IMR-90 (cell line): Measurements from ENCODE around the gene KHDRBS1. TPM values are rescaled to one million over a fixed set of nuclear protein-coding genes. Genes with fewer than 3 reads are reported as not detected.

Experiments used
- ATAC-seq: fragments of 200-7000 bp; cut with Tn5 transposase; 2 replicates; pipeline ENCODE4 v1.9.1; 2020; ENCODE audit warnings: low read depth, mild to moderate bottlenecking, moderate library complexity
- BruUV-seq: library from RNA; stranded (reverse); fragments of 400-500 nt; replicated peaks from 2 replicates; lab custom pipeline; 2021; lab: Mats Ljungman, UMichigan
- CTCF ChIA-PET: fragments of 300-600 bp; formaldehyde crosslinking; extraction: SDS; loops from one replicate; lab custom pipeline; 2021; ENCODE audit warnings: antibody characterized with exemption; lab: Yijun Ruan, JAX
- POLR2A ChIA-PET: fragments of 300-600 bp; sonication (Branson Sonifier 250); formaldehyde crosslinking; loops from one replicate; lab custom pipeline; 2022; ENCODE audit warnings: antibody characterized with exemption; ENCODE audit not compliant: unreplicated experiment; lab: Charles Lee
- DNase-seq: peaks from one replicate; pipeline ENCODE4 v3.0.0; 2013
- H2AFZ ChIP-seq: replicated peaks from 2 replicates; pipeline ENCODE3; 2013; ENCODE audit warnings: low read length, mild to moderate bottlenecking; ENCODE audit not compliant: poor library complexity
- H2AK5ac ChIP-seq: 2 replicates; pipeline ENCODE4 v1.6.1; 2013; ENCODE audit warnings: low read depth, low read length, inconsistent platforms
- H2AK9ac ChIP-seq: replicated peaks from 2 replicates; pipeline ENCODE3; 2013; ENCODE audit warnings: mild to moderate bottlenecking, low read depth, low read length, moderate library complexity; ENCODE audit not compliant: poor library complexity
- H2BK120ac ChIP-seq: 2 replicates; pipeline ENCODE4 v1.6.1; 2013; ENCODE audit warnings: low read depth, low read length, inconsistent platforms
- H2BK15ac ChIP-seq: 3 replicates; pipeline ENCODE4 v1.6.1; 2013; ENCODE audit warnings: low read depth, low read length, inconsistent platforms
- H2BK20ac ChIP-seq: 2 replicates; pipeline ENCODE4 v1.6.1; 2013; ENCODE audit warnings: low read depth, mild to moderate bottlenecking, inconsistent platforms, low read length, moderate library complexity
- H2BK5ac ChIP-seq: 2 replicates; pipeline ENCODE4 v1.6.1; 2013; ENCODE audit warnings: mild to moderate bottlenecking, low read depth, low read length, inconsistent platforms; ENCODE audit not compliant: poor library complexity, severe bottlenecking
- H3K14ac ChIP-seq: replicated peaks from 2 replicates; pipeline ENCODE4 v1.6.1; 2013; ENCODE audit warnings: low read depth, low read length, inconsistent platforms
- H3K18ac ChIP-seq: 2 replicates; pipeline ENCODE4 v1.6.1; 2013; ENCODE audit warnings: low read depth, low read length, control low read depth
- H3K23ac ChIP-seq: 2 replicates; pipeline ENCODE4 v1.6.1; 2013; ENCODE audit warnings: low read depth, low read length, inconsistent platforms
- H3K27ac ChIP-seq: 2 replicates; pipeline ENCODE4 v1.5.1; 2013; ENCODE audit warnings: mild to moderate bottlenecking, control low read depth, low read length; ENCODE audit not compliant: insufficient read depth
- H3K27me3 ChIP-seq: 2 replicates; pipeline ENCODE4 v1.6.1; 2013; ENCODE audit warnings: low read length; ENCODE audit not compliant: control insufficient read depth, insufficient read depth
- H3K36me3 ChIP-seq: 2 replicates; pipeline ENCODE4 v1.6.1; 2013; ENCODE audit warnings: low read length, mixed read lengths; ENCODE audit not compliant: control insufficient read depth, insufficient read depth
- H3K4ac ChIP-seq: 2 replicates; pipeline ENCODE4 v1.6.1; 2013; ENCODE audit warnings: low read depth, low read length, inconsistent platforms
- H3K4me1 ChIP-seq: 2 replicates; pipeline ENCODE4 v1.6.1; 2013; ENCODE audit warnings: low read length, mixed read lengths; ENCODE audit not compliant: control insufficient read depth, insufficient read depth
- H3K4me2 ChIP-seq: 2 replicates; pipeline ENCODE4 v1.6.1; 2013; ENCODE audit warnings: low read depth, mild to moderate bottlenecking, control low read depth, low read length, moderate library complexity
- H3K4me3 ChIP-seq: 2 replicates; pipeline ENCODE4 v1.5.1; 2013; ENCODE audit warnings: low read depth, mild to moderate bottlenecking, control low read depth, low read length, moderate library complexity; ENCODE audit not compliant: insufficient read depth
- H3K56ac ChIP-seq: 2 replicates; pipeline ENCODE4 v1.6.1; 2013; ENCODE audit warnings: low read length, inconsistent platforms; ENCODE audit not compliant: insufficient read depth; ENCODE audit errors: extremely low read depth
- H3K79me1 ChIP-seq, 2 experiments: 2 replicates each; pipeline ENCODE4 v1.6.1; 2013; ENCODE audit warnings: low read length in 2 of 2, inconsistent platforms in 1 of 2, low read depth in 1 of 2
- H3K9ac ChIP-seq: 2 replicates; pipeline ENCODE4 v1.6.1; 2013; ENCODE audit warnings: low read depth, low read length, control low read depth
- H3K9me1 ChIP-seq: 2 replicates; pipeline ENCODE4 v1.6.1; 2013; ENCODE audit warnings: low read length, inconsistent platforms; ENCODE audit not compliant: insufficient read depth
- H3K9me3 ChIP-seq: 2 replicates; pipeline ENCODE4 v1.6.1; 2013; ENCODE audit warnings: low read length; ENCODE audit not compliant: control insufficient read depth, insufficient read depth
- H4K20me1 ChIP-seq: 2 replicates; pipeline ENCODE4 v1.6.1; 2013; ENCODE audit warnings: low read length, inconsistent platforms; ENCODE audit not compliant: insufficient read depth
- H4K5ac ChIP-seq: 2 replicates; pipeline ENCODE4 v1.6.1; 2013; ENCODE audit warnings: mild to moderate bottlenecking, low read depth, low read length, control low read depth
- H4K8ac ChIP-seq, 2 experiments: 2 replicates each; pipeline ENCODE4 v1.6.1; 2013; ENCODE audit warnings: low read depth in 2 of 2, low read length in 2 of 2, control low read depth in 1 of 2, inconsistent platforms in 1 of 2
- H4K91ac ChIP-seq: 2 replicates; pipeline ENCODE4 v1.6.1; 2013; ENCODE audit warnings: low read depth, low read length, inconsistent platforms; ENCODE audit not compliant: insufficient read depth
- BHLHE40 ChIP-seq: fragments of 150-350 bp; IDR thresholded peaks from 2 replicates; pipeline ENCODE4 v1.6.1; 2016; ENCODE audit warnings: mild to moderate bottlenecking, low read depth, low read length
- CEBPB ChIP-seq: IDR thresholded peaks from 2 replicates; pipeline ENCODE4 v1.6.1; 2012; ENCODE audit warnings: low read depth, low read length, improper control_type of control experiment
- CHD1 ChIP-seq: IDR thresholded peaks from 2 replicates; pipeline ENCODE4 v1.6.1; 2012; ENCODE audit warnings: low read depth, low read length, improper control_type of control experiment
- FOS ChIP-seq: fragments of 150-350 bp; IDR thresholded peaks from 2 replicates; pipeline ENCODE4 v1.6.1; 2016; ENCODE audit warnings: low read depth, low read length
- MAFK ChIP-seq: IDR thresholded peaks from 2 replicates; pipeline ENCODE4 v1.6.1; 2012; ENCODE audit warnings: low read depth, low read length, improper control_type of control experiment
- MAZ ChIP-seq: IDR thresholded peaks from 2 replicates; pipeline ENCODE4 v1.6.1; 2012; ENCODE audit warnings: low read depth, mild to moderate bottlenecking, low read length, improper control_type of control experiment, moderate library complexity, borderline replicate concordance
- MXI1 ChIP-seq: IDR thresholded peaks from 2 replicates; pipeline ENCODE4 v1.6.1; 2012; ENCODE audit warnings: low read depth, mild to moderate bottlenecking, low read length, moderate library complexity, borderline replicate concordance
- NFE2L2 ChIP-seq: fragments of 150-350 bp; IDR thresholded peaks from 2 replicates; pipeline ENCODE4 v1.6.1; 2016; ENCODE audit warnings: low read depth, mild to moderate bottlenecking, low read length
- POLR2A ChIP-seq: IDR thresholded peaks from 2 replicates; pipeline ENCODE4 v1.6.1; 2012; ENCODE audit warnings: mild to moderate bottlenecking, low read depth, low read length
- RAD21 ChIP-seq: IDR thresholded peaks from 2 replicates; pipeline ENCODE4 v1.6.1; 2012; ENCODE audit warnings: low read length, improper control_type of control experiment
- RCOR1 ChIP-seq: IDR thresholded peaks from 2 replicates; pipeline ENCODE4 v1.6.1; 2012; ENCODE audit warnings: mild to moderate bottlenecking, low read length, improper control_type of control experiment; ENCODE audit not compliant: insufficient replicate concordance
- RFX5 ChIP-seq: IDR thresholded peaks from 2 replicates; pipeline ENCODE4 v1.8.0; 2012; ENCODE audit warnings: low read depth, mild to moderate bottlenecking, low read length, moderate library complexity
- SMC3 ChIP-seq: fragments of 150-350 bp; IDR thresholded peaks from 2 replicates; pipeline ENCODE4 v1.6.1; 2016; ENCODE audit warnings: low read depth, mild to moderate bottlenecking, antibody characterized with exemption, low read length, moderate library complexity
- WGBS, 2 experiments: methylation state at CpG; one replicate each; pipeline versions ENCODE4 v1.1.5 to v1.1.7; 2013; ENCODE audit warnings: missing lambda C conversion rate in 2 of 2; ENCODE audit not compliant: insufficient read length in 1 of 2; ENCODE audit errors: extremely low coverage in 2 of 2; 5-methylcytosine and 5-hydroxymethylcytosine counted together
- dilution Hi-C: fragments of 300-500 bp; cut with HindIII; formaldehyde crosslinking; loops from one replicate; pipeline ENCODE4 v1.14.3; 2018; ENCODE audit warnings: low sequenced_read_pairs; ENCODE audit not compliant: unreplicated experiment
- in situ Hi-C: fragments of 300-500 bp; cut with MboI; formaldehyde crosslinking; loops from 3 replicates; pipeline ENCODE4 v1.14.3; 2019; ENCODE audit warnings: low sequenced_read_pairs, inconsistent platforms, mixed read lengths
- intact Hi-C: fragments of 100-400 bp; cut with micrococcal nuclease; formaldehyde crosslinking; loops from 2 replicates; pipeline ENCODE4 v1.10.0; 2022
- polyA plus RNA-seq, 3 experiments: library from polyadenylated mRNA; depleted of rRNA; stranded (reverse); fragments of >200 nt; gene quantifications; 2 replicates each; pipeline ENCODE4 v1.2.3, GENCODE V29; 2012; ENCODE audit warnings: low replicate concordance in 1 of 3
- total RNA-seq: library from RNA; depleted of rRNA; stranded (reverse); fragments of >200 nt; gene quantifications from 2 replicates; pipeline ENCODE4 v1.2.3, GENCODE V29; 2012
- TF ChIP-seq, protein P1 (sequence below): conservative IDR thresholded peaks from 2 replicates; pipeline ENCODE4 v1.5.1; 2012; ENCODE audit warnings: mild to moderate bottlenecking, low read depth, low read length, improper control_type of control experiment
- TF ChIP-seq, protein P2 (sequence below): fragments of 150-350 bp; IDR thresholded peaks from 2 replicates; pipeline ENCODE4 v1.6.1; 2017; ENCODE audit warnings: mild to moderate bottlenecking, antibody characterized with exemption, low read length, low read depth
- TF ChIP-seq, protein P3 (sequence below): fragments of 150-350 bp; IDR thresholded peaks from 2 replicates; pipeline ENCODE4 v1.6.1; 2016; ENCODE audit warnings: low read depth, mild to moderate bottlenecking, low read length, moderate library complexity, borderline replicate concordance

Gene KHDRBS1
- total and polyA plus RNA-seq, 2 of the 4 experiments (the other 2 are of a cell fraction): 33.7 to 67.6 TPM

GRCh38 chr1:31995263-31995662 lies 18.4 kb upstream of the KHDRBS1 start:
- Histone ChIP-seq H3K36me3 (no peaks in the 10 kb centered on the region), H4K91ac (no peak overlapping the region), H2BK20ac (no peak overlapping the region), H3K9me3 (no peaks in the 10 kb centered on the region), H2BK15ac (no peak overlapping the region), H4K5ac (no peak overlapping the region), H4K8ac (no peak overlapping the region), H3K4me1 (no peaks in the 10 kb centered on the region), H3K79me1 (no peaks in the 10 kb centered on the region), H3K14ac (no peak overlapping the region), H2BK5ac (no peak overlapping the region), H3K18ac (no peak overlapping the region), H3K4ac (no peak overlapping the region), H2AFZ (no peak overlapping the region), H3K9me1 (no peaks in the 10 kb centered on the region), H2BK120ac (no peak overlapping the region), H3K4me3 (no peak overlapping the region), H3K9ac (no peak overlapping the region), H3K4me2 (no peak overlapping the region), H3K27ac (no peak overlapping the region), H3K23ac (no peak overlapping the region), H4K20me1 (no peaks in the 10 kb centered on the region), H2AK9ac (no peak overlapping the region), H3K27me3 (peaks cover 2% of the 10 kb centered on the region), H2AK5ac (no peak overlapping the region), H3K56ac (no peak overlapping the region)
- WGBS, 2 experiments: no CpG with 5 or more reads among the region's 3 CpGs
- dilution Hi-C loops: no loop called here
- DNase-seq (no peak), ATAC-seq (no peak)
- in situ Hi-C loops: loop anchor here (25.0 kb wide), 1 partner anchor 108 kb away; no protein-coding TSS in a partner anchor
- CTCF ChIA-PET: no interaction called here
- TF ChIP-seq FOS (no peak), MXI1 (no peak), RCOR1 (no peak), RAD21 (no peak), RFX5 (no peak), BHLHE40 (no peak), POLR2A (no peak), SMC3 (no peak), MAZ (no peak), NFE2L2 (no peak), CEBPB (no peak), CHD1 (no peak), MAFK (no peak)
- TF ChIP-seq, protein P1, sequence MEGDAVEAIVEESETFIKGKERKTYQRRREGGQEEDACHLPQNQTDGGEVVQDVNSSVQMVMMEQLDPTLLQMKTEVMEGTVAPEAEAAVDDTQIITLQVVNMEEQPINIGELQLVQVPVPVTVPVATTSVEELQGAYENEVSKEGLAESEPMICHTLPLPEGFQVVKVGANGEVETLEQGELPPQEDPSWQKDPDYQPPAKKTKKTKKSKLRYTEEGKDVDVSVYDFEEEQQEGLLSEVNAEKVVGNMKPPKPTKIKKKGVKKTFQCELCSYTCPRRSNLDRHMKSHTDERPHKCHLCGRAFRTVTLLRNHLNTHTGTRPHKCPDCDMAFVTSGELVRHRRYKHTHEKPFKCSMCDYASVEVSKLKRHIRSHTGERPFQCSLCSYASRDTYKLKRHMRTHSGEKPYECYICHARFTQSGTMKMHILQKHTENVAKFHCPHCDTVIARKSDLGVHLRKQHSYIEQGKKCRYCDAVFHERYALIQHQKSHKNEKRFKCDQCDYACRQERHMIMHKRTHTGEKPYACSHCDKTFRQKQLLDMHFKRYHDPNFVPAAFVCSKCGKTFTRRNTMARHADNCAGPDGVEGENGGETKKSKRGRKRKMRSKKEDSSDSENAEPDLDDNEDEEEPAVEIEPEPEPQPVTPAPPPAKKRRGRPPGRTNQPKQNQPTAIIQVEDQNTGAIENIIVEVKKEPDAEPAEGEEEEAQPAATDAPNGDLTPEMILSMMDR: no peak
- TF ChIP-seq, protein P2, sequence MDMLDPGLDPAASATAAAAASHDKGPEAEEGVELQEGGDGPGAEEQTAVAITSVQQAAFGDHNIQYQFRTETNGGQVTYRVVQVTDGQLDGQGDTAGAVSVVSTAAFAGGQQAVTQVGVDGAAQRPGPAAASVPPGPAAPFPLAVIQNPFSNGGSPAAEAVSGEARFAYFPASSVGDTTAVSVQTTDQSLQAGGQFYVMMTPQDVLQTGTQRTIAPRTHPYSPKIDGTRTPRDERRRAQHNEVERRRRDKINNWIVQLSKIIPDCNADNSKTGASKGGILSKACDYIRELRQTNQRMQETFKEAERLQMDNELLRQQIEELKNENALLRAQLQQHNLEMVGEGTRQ: no peak
- TF ChIP-seq, protein P3, sequence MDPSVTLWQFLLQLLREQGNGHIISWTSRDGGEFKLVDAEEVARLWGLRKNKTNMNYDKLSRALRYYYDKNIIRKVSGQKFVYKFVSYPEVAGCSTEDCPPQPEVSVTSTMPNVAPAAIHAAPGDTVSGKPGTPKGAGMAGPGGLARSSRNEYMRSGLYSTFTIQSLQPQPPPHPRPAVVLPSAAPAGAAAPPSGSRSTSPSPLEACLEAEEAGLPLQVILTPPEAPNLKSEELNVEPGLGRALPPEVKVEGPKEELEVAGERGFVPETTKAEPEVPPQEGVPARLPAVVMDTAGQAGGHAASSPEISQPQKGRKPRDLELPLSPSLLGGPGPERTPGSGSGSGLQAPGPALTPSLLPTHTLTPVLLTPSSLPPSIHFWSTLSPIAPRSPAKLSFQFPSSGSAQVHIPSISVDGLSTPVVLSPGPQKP: no peak
- intact Hi-C loops: no loop called here
- no TSS peak for BruUV-seq
- POLR2A ChIA-PET: no interaction called here
